HAP-1 (cell line): ENCODE measurements around the gene HEMK1.
A peak's percentile ranks its signal among the peaks of the same experiment; 100 is the strongest.

ENCODE experiments used
- DNase-seq, 2 experiments: peaks; one replicate each; pipeline ENCODE4 v3.0.0-alpha.2; 2016 to 2020; ENCODE audit warnings: low spot score in 2 of 2
- H3K27me3 ChIP-seq: fragments of 250-450 bp; sonication (Bioruptor Pico); 2 replicates; pipeline ENCODE4 v1.5.1; 2020; ENCODE audit warnings: low read depth, mild to moderate bottlenecking, moderate library complexity
- H3K36me3 ChIP-seq: fragments of 250-450 bp; sonication (Bioruptor Pico); replicated peaks from 2 replicates; pipeline ENCODE4 v1.5.1; 2020; ENCODE audit warnings: mild to moderate bottlenecking
- H3K4me1 ChIP-seq: fragments of 250-450 bp; sonication (Bioruptor Pico); 2 replicates; pipeline ENCODE4 v1.5.1; 2020; ENCODE audit warnings: mild to moderate bottlenecking
- H3K4me3 ChIP-seq: fragments of 250-450 bp; sonication (Bioruptor Pico); 2 replicates; pipeline ENCODE4 v1.5.1; 2020; ENCODE audit warnings: mild to moderate bottlenecking, moderate library complexity
- H3K9me3 ChIP-seq: fragments of 250-450 bp; sonication (Bioruptor Pico); 2 replicates; pipeline ENCODE4 v1.5.1; 2020; ENCODE audit warnings: mild to moderate bottlenecking, moderate library complexity
- in situ Hi-C: fragments of 300-500 bp; cut with MboI; formaldehyde crosslinking; loops from 3 replicates; pipeline ENCODE4 v1.14.3; 2020; ENCODE audit warnings: low sequenced_read_pairs, inconsistent platforms, mixed read lengths

Gene HEMK1

DNA sequence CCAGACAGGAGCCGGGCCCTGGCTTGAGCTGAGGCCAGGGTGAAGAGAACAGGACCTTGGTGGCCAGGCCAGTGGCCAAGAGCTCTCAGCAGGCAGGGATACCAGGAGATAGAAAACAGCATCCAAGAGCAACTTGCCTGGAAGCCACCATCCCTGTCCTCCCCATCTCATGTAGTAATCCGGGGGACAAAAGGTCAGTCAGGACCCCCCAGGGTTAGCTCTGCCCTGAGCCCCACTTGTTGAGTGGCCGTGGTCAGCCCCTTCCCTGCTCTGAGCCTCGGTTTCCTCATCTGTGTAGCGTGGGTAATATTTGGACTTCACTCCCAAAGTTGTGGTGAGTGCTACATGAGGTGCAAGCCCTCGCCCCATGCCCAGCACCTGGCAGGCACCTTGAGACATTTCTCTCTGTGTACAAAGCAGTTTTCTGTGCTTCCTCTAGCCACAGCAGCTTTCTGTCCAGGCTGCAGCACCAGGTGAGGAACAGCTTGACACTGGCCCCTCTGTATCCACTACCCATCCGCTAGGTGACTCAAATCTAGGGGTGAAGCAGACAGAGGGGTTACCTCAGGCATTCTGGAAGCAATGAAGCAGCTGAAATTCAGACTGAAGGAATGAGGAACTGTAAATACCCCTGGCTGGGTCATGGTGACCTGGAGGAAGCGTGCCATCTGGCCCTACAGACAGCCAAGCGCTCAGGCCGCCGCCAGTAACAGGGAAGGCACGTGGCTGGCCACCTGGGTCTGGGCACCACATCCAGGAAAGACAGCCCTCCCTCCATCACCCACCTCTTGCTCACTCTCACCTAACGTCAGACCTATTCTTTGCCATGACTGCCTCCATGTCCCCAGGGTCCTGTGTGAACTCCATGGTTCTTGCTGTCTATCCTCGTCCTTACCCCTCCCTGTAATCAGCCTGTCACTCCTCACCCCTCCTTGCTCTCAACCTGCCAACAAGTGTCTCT lies 35.6 kb downstream of the HEMK1 start:
- peaks cover 4% of the 10 kb centered on the region; the same call in 1 of the 2 replicates for H3K36me3 ChIP-seq
- in situ Hi-C loops = no loop called here
- no peak overlapping the region for H3K4me3 ChIP-seq
- no peaks in the 10 kb centered on the region for H3K9me3 ChIP-seq
- DNase-seq = no peak
- no peaks in the 10 kb centered on the region for H3K4me1 ChIP-seq
- no peaks in the 10 kb centered on the region for H3K27me3 ChIP-seq

DNA sequence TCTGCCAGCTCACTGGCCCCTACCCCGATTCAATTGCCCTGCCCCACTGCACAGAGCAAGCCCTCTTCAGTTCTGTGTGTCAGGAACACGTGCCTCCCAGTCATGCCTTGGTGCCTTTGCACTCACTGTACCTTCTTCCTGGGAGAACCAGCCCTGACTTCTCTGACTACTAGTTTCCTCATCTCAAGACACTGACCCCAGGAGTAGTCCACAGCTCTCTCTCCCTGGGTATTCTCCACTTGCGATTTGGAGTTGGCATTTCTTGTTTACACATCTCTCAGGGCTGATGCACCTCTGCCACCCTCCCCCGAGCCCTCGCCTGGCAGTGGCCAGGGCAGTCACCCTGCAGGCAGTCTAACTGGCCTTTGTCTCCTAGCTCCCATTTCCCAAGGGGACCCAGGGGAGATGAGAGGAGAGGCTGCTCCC lies 36.6 kb downstream of the HEMK1 start:
- no peaks in the 10 kb centered on the region for H3K27me3 ChIP-seq
- H3K36me3 ChIP-seq = peaks cover 4% of the 10 kb centered on the region; the same call in 1 of the 2 replicates
- H3K4me3 ChIP-seq = no peak overlapping the region
- no peak for DNase-seq
- H3K4me1 ChIP-seq = peaks cover 4% of the 10 kb centered on the region
- no peaks in the 10 kb centered on the region for H3K9me3 ChIP-seq
- in situ Hi-C loops = no loop called here

DNA sequence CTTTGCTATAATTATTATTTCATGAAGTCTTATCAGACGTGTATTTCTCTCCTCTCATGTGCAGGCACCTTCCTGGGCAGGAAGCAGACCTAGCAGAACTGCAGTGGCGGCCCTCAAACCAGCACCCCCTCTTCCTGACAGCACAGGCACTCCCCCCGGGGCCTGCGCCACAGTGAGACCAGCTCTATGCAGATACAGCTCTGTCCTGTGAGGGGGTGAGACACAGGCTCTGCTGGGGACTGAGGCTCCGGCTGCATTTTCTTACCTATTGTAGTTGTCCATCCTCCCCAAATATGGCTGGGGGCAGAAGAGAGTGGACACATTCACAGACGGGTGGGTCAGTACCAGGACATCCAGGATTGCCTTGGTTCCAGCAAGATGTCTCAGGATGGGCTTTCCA lies 37.3 kb downstream of the HEMK1 start:
- H3K4me3 ChIP-seq = no peak overlapping the region
- H3K4me1 ChIP-seq = peaks cover 9% of the 10 kb centered on the region
- H3K9me3 ChIP-seq = no peaks in the 10 kb centered on the region
- peaks cover 4% of the 10 kb centered on the region; the same call in 1 of the 2 replicates for H3K36me3 ChIP-seq
- no peaks in the 10 kb centered on the region for H3K27me3 ChIP-seq
- DNase-seq = no peak
- in situ Hi-C loops = no loop called here

DNA sequence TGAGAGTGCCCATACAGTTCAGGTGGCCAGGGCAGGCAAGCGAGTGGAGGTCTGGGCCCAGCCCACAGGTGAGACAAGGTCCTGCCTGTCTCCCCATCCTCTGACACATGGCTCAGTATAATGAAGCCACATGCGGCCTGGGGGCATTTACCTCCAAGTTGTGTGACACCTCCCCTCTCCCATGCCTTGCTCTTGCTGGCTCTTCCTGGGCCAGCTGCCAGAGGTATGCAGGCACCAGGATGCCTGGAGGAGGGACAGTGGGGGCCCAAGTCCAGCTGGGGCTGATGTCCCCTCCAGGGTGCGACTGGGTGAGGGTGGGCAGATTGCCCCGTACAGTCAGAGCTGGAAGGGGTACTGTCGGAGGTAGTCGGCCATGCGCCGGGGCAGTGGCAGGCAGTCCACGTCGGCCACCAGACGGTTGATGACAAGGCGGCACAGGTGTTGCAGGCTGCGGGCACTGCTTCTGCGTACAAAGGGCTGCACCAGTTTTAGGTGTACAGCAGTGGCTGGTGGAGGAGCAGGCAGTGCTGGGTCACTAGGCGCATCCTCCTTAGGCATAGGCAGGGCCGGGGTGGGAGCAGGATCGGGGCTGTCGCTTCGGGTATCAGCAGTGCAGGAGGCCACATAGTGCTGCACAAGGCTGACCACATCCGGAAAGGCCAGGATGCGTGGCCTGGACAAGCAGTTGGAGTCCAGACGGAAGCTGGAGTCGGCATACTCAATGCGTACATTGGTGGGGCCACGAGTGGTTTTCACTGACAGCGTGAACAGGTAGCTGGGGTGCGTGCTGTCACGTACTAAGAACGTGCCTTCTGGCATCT lies 38.2 kb downstream of the HEMK1 start:
- no peak overlapping the region for H3K4me3 ChIP-seq
- H3K27me3 ChIP-seq = no peaks in the 10 kb centered on the region
- H3K4me1 ChIP-seq = peaks cover 12% of the 10 kb centered on the region
- H3K36me3 ChIP-seq = peaks cover 4% of the 10 kb centered on the region; the same call in 1 of the 2 replicates
- in situ Hi-C loops = no loop called here
- no peaks in the 10 kb centered on the region for H3K9me3 ChIP-seq
- no peak for DNase-seq

DNA sequence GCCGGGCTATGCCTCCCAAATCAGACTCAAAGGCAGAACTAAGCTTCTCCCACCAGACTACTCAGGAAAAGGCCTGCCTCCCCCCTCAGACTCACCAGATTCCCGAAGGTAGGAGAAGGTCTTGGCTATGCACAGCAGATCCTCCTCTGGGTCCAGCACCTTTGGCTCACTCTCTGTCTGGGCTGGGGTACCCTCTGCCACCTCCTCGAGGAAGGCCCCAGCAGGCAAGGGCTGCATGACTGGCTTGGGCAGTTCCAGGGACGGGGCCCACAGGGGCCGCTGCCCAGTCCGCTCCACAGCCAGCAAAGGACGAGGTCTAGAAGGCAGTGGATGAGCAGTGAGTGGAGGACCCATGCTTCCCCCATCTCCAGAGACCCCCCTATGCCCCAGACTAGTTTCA lies 39.0 kb downstream of the HEMK1 start:
- Histone ChIP-seq H3K4me3 (no peak overlapping the region), H3K4me1 (peaks cover 12% of the 10 kb centered on the region), H3K9me3 (no peaks in the 10 kb centered on the region), H3K27me3 (no peaks in the 10 kb centered on the region), H3K36me3 (peaks cover 4% of the 10 kb centered on the region; the same call in 1 of the 2 replicates)
- in situ Hi-C loops = no loop called here
- DNase-seq = no peak

DNA sequence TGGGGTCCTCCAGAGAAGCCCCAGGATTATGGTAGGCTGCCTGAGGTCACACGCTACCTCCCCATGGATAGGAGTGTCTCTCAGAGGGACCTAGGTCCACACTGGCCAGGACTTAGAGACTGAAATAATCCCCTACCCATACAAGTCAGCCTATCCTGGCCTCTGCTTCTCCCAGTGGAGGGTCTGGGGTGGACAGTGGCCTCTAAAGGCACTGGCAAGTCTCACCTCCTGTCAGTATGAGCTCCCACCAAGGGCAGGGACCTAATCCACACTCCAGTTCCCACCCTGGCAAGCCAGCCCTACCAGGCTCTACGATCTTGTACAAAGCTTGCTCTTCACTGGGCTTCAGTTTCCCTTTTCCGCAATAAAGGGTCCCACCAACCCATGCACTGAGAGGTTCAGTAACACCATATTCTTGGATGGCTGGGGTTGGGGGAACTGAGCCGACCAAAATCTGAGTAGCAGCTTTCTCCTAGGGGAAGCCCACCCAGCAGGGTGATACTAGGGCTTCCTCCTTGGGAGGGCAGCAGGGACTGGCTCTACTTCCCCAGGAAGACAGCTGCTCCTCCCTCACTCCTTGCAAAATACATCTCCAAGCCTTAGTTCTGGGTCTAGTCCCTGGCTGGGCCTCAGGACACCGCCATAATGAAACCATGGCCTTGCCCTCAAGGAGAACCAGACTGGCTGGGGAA lies 39.9 kb downstream of the HEMK1 start:
- no peak for DNase-seq
- peaks cover 4% of the 10 kb centered on the region; the same call in 1 of the 2 replicates for H3K36me3 ChIP-seq
- no peak overlapping the region for H3K4me3 ChIP-seq
- H3K4me1 ChIP-seq = peaks cover 12% of the 10 kb centered on the region
- no peaks in the 10 kb centered on the region for H3K9me3 ChIP-seq
- H3K27me3 ChIP-seq = no peaks in the 10 kb centered on the region
- in situ Hi-C loops = no loop called here

DNA sequence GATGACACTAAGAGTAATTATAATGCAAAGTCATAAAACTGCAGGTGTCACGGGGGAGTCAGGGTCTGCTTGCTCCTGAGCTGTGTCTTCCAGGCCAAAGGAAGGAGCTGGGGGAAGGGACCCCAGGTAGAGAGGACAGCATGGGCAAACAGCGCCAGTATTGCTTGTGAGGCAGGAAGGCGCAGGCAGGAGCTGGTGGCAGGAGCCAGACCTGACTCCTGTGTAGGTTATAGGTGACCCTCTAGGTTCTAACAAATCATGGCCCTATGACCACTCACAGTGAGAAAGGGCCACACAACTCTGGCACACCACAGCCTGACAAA lies 40.4 kb downstream of the HEMK1 start:
- DNase-seq = no peak
- Histone ChIP-seq H3K4me1 (peaks cover 12% of the 10 kb centered on the region), H3K9me3 (no peaks in the 10 kb centered on the region), H3K36me3 (peaks cover 4% of the 10 kb centered on the region; the same call in 1 of the 2 replicates), H3K27me3 (no peaks in the 10 kb centered on the region), H3K4me3 (no peak overlapping the region)
- in situ Hi-C loops = no loop called here

DNA sequence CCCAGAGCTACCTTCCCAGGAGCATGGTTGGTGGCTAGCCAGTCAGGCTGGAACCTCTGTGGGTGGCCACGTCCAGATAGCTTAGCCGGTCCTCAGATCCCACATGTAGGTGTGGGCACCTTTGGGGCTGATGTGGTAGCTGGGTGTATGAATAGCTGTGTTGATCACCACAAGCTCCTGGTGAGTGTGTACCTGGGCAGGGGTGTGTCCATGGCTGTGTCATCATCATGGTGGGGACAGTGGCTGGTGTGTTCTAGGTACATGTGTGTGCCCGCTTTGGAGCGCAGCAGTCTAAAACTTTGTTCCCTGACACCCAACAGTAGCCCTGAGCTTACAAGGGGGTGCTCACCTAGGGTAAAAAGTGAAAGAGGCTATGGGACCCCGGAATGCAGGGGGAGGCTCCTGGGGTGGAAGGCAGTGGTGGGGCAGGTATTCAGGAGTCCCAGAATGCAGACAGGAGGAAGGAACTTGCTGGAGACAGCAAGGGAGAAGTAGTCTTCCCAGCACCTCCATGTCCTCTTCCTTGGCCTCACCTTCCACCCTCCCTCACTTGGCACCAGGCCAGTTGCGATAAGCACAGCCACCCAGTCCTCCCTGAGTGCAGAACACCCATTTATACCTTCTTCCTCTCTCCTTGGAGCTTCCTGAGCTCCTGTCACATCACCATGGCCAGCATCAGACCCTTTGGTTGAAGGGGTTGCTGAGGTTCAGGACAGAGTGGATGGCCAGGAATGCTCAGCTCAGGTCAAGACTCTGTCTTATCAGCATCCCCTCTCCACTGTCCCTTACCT lies 41.1 kb downstream of the HEMK1 start:
- DNase-seq = no peak
- Histone ChIP-seq H3K4me3 (peak overlapping the region; percentile 59), H3K36me3 (peaks cover 4% of the 10 kb centered on the region; the same call in 1 of the 2 replicates), H3K4me1 (peaks cover 12% of the 10 kb centered on the region), H3K9me3 (no peaks in the 10 kb centered on the region), H3K27me3 (no peaks in the 10 kb centered on the region)
- in situ Hi-C loops = no loop called here

DNA sequence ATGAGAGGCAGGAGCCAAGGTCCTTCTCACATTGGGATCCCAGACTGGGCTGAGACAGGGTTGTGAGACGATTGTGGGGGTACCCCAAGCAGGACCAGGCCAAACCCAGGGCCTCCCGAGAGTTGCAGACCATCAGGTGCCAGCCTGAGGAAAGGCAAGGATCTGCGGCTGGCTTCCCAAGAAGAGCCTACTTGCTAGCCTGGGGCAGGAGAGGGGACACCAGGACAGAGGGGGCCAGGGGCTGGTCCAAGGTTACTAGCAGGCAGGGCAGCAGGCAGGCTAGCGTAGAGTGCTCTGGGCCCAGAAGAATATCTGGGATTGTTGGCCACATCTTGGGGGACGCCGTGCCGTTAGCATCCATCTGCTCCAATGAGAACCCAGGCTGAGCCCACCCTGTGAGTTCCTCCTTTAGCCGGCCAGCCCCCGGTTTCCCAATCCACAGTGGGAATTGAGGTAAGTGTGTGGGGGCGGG lies 41.7 kb downstream of the HEMK1 start:
- in situ Hi-C loops = no loop called here
- no peaks in the 10 kb centered on the region for H3K36me3 ChIP-seq
- no peaks in the 10 kb centered on the region for H3K9me3 ChIP-seq
- DNase-seq = no peak
- H3K27me3 ChIP-seq = no peaks in the 10 kb centered on the region
- H3K4me1 ChIP-seq = peaks cover 12% of the 10 kb centered on the region
- peak overlapping the region; percentile 59 for H3K4me3 ChIP-seq

DNA sequence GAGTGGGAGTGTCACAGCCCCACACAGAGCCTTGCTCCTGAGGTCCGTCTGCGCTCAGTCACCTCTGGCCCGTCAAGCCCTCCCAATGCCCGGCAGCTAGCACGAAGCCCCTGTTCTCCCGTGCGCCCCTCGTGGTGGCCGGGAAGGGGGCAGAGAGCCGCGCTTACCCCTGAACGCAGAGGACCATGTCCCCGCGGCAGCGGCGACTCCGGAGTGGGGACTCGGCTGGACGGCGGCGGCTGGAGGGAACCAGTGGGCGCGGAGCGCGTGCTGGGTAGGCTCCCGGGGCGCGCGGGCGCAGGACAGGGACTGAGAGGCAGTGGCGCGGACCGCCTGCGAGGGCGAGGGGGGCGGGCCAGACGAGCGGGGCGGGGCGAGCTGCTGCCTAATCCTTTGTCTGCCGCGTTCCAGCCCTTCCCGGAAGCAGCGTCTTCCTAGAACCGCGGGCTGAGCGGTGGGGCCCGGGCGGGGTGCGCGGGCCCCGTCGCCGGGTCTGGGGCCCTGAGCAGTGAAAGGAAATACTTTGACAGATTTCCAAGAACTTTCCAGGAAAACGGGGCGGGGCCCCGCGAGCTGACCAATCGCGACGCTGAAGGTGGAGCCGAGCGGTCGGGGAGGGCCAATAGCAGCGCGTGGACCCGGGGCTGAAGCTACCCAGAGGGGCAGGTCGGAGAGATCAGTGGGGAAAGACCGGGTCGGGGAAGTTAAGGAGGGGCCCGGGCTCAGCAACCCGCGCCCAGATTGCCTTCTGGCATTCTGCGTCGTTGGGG lies 42.3 kb downstream of the HEMK1 start, which contains the start of gene CISH:
Gene CISH, minus strand, starts transcription at position 311 of the 770 bp plus-strand sequence. Its CDS starts 124 bp downstream, at position 187.
- no peaks in the 10 kb centered on the region for H3K9me3 ChIP-seq
- DNase-seq = peak; percentile 96 to 98
- peak within 1 kb of the TSS; percentile 59 for H3K4me3 ChIP-seq
- in situ Hi-C loops = no loop called here
- H3K36me3 ChIP-seq = no peaks in the 10 kb centered on the region
- H3K4me1 ChIP-seq = peaks cover 18% of the 10 kb centered on the region
- no peaks in the 10 kb centered on the region for H3K27me3 ChIP-seq

DNA sequence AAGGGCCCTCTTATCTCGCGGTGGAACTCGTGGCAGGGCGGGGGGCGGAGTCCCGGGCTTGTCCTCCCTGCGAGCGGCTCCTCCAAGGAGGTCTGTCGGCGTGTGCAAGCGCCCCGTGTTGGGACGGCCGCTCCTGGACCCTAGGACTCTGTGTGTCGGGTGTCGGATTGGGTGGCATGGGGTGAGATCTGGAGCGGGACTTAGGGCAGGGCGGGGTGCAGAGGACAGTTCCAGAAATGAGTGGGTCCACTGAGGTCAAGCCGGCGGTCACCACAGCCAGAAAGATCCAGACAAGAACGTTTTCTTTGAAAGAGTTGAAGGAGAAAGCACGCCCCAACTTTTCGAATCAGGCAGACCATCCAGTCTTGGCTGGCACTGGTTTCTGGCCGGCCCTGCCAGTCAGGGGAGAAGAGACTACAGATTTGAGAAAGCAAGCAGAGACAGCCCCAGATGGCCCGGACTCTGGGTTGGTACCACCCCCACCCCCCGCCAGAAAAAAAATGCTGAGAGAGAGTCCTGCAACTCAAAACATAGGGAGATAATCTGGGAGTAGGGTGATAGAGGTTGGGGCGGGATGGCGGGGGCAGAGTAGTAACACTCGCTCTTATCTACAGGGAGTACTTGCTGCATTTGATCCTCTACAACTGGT lies 43.0 kb downstream of the HEMK1 start:
- no peaks in the 10 kb centered on the region for H3K36me3 ChIP-seq
- H3K4me3 ChIP-seq = peak overlapping the region; percentile 59
- peaks cover 18% of the 10 kb centered on the region for H3K4me1 ChIP-seq
- DNase-seq = no peak
- no peaks in the 10 kb centered on the region for H3K27me3 ChIP-seq
- in situ Hi-C loops = no loop called here
- H3K9me3 ChIP-seq = no peaks in the 10 kb centered on the region
